Esophagus squamous epithelium (tissue), 4 donors: Measurements from ENCODE around the gene THSD8.

Experiments
- POLR2A ChIP-seq, 4 donors: fragments of 450-650 bp; IDR thresholded peaks; one replicate each; pipeline ENCODE4 v1.6.1; 2017; ENCODE audit warnings: antibody characterized with exemption in 4 of 4, mild to moderate bottlenecking in 4 of 4, moderate library complexity in 3 of 4
- TF ChIP-seq, protein P1 (sequence below), 6 experiments: fragments of 450-650 bp in 4 of 6; fragments of 200-600 bp in 2 of 6; sonication (generic) in 2 of 6; IDR thresholded peaks; one replicate each; pipeline ENCODE4 v1.5.1; 2016 to 2019; ENCODE audit warnings: antibody characterized with exemption in 6 of 6, mild to moderate bottlenecking in 4 of 6, moderate library complexity in 4 of 6

DNA sequence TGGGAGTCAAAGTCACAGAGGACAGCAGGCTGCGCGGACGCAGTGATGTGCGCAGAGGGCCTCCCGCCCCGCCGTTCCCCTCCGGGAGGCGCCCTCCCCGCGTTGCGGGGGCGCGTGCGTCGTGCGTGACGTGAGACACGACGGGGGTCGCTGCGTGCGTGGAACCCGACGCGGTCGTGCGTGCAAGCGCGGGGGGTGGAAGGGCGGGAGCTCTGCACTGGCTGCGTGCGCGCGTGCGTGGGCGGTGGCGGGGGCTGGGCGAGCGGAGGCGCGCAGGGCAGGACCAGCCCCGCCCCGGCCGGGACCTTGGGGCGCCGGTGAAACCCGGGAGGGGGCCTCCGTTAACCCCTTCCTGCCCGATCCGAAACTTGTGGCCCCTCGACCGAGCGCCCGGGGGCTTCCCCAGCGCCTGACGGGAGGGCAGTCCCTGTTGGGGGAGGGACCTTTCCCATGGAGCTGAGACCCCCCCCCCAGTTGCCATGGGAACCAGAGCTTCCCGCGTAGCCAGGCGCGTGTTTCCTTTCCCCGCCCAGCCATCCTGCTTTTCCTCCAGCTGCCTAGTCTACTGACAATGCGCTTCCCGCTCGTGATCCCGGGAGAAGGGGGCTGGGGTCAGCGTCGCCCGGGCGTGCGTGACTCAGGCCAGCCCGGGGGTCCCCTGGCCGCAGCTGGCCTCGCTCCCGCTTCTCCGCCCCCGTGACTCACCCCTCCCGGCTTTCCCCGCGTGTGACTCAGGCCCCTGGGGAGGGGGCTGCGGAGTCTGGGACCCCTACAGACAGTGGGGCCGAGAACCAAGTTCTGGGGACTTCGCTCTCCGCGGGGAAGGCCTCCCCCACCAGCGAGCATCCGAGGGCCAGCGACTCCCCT, 19.2 kb upstream of the THSD8 start:
- TF ChIP-seq, protein P1, sequence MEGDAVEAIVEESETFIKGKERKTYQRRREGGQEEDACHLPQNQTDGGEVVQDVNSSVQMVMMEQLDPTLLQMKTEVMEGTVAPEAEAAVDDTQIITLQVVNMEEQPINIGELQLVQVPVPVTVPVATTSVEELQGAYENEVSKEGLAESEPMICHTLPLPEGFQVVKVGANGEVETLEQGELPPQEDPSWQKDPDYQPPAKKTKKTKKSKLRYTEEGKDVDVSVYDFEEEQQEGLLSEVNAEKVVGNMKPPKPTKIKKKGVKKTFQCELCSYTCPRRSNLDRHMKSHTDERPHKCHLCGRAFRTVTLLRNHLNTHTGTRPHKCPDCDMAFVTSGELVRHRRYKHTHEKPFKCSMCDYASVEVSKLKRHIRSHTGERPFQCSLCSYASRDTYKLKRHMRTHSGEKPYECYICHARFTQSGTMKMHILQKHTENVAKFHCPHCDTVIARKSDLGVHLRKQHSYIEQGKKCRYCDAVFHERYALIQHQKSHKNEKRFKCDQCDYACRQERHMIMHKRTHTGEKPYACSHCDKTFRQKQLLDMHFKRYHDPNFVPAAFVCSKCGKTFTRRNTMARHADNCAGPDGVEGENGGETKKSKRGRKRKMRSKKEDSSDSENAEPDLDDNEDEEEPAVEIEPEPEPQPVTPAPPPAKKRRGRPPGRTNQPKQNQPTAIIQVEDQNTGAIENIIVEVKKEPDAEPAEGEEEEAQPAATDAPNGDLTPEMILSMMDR (IDR thresholded peaks at IDR 0.05), result peak in 4 of 6 experiments; percentile 5 to 20 (median 16)
- peak in 3 of 4 donors; percentile 29 to 76 (median 62) for TF ChIP-seq POLR2A (IDR thresholded peaks at IDR 0.05)
